T-cell (primary cell): ENCODE results near the gene PREX1. TPM values are rescaled to one million over a fixed set of nuclear protein-coding genes. Genes with fewer than 3 reads are reported as not detected.

ENCODE experiments used
- ATAC-seq, 4 experiments: fragments of 200-7000 bp in 3 of 4; fragments of 150-1000 bp in 1 of 4; cut with Tn5 transposase; replicated peaks in 1 of 4; 1 replicate in 3 of 4; 2 replicates in 1 of 4; pipeline ENCODE4 v1.10.0; 2021; ENCODE audit warnings: moderate library complexity in 3 of 4, mild to moderate bottlenecking in 2 of 4, moderate number of reproducible peaks in 1 of 4
- CTCF ChIA-PET, 2 donors: fragments of 300-600 bp; sonication (Branson Sonifier 250); formaldehyde crosslinking; loops; one replicate each; lab custom pipeline; 2022; ENCODE audit warnings: antibody characterized with exemption in 2 of 2; lab: Charles Lee
- POLR2A ChIA-PET, 2 donors: fragments of 300-600 bp; sonication (Branson Sonifier 250); formaldehyde crosslinking; loops; one replicate each; lab custom pipeline; 2022; ENCODE audit warnings: antibody characterized with exemption in 2 of 2; lab: Charles Lee
- DNase-seq, 35 experiments: peaks; one replicate each; pipeline versions ENCODE4 v3.0.0 to v3.0.0-alpha.2; 2013 to 2023
- H3K27ac ChIP-seq: one replicate; pipeline ENCODE4 v1.5.1; 2013; ENCODE audit warnings: low read length
- H3K27me3 ChIP-seq, 2 experiments: replicated peaks in 1 of 2; 1 replicate in 1 of 2; 2 replicates in 1 of 2; pipeline versions ENCODE4 v1.6.1 to v1.7.0; 2013; ENCODE audit warnings: low read length in 1 of 2, mixed read lengths in 1 of 2; ENCODE audit not compliant: control insufficient read depth in 2 of 2, insufficient read depth in 2 of 2; ENCODE audit errors: extremely low read depth in 1 of 2
- H3K36me3 ChIP-seq, 2 donors: 1 replicate in 1 of 2; 2 replicates in 1 of 2; pipeline versions ENCODE4 v1.6.1 to v1.7.0; 2013; ENCODE audit warnings: low read length in 1 of 2; ENCODE audit not compliant: control insufficient read depth in 2 of 2, insufficient read depth in 1 of 2; ENCODE audit errors: extremely low read depth in 1 of 2
- H3K4me1 ChIP-seq, 2 experiments: 1 replicate in 1 of 2; 2 replicates in 1 of 2; pipeline versions ENCODE4 v1.6.1 to v1.7.0; 2013; ENCODE audit warnings: low read length in 2 of 2, mixed read lengths in 1 of 2; ENCODE audit not compliant: insufficient read depth in 2 of 2, control insufficient read depth in 1 of 2; ENCODE audit errors: extremely low read depth in 1 of 2
- H3K4me3 ChIP-seq, 2 donors: 1 replicate in 1 of 2; 2 replicates in 1 of 2; pipeline versions ENCODE4 v1.5.1 to v1.7.0; 2013; ENCODE audit warnings: mild to moderate bottlenecking in 2 of 2, low read length in 1 of 2, moderate library complexity in 1 of 2; ENCODE audit not compliant: control insufficient read depth in 1 of 2; ENCODE audit errors: extremely low read depth in 1 of 2
- H3K9me3 ChIP-seq: 2 replicates; pipeline ENCODE4 v1.7.0; 2013
- H3K27ac Mint-ChIP-seq, 2 donors: one replicate each; pipeline ENCODE4 v1.8.0; 2020 to 2021; ENCODE audit warnings: mild to moderate bottlenecking in 2 of 2, mixed read lengths in 2 of 2
- H3K27me3 Mint-ChIP-seq, 2 donors: one replicate each; pipeline ENCODE4 v1.8.0; 2021 to 2022; ENCODE audit warnings: mixed read lengths in 2 of 2
- H3K36me3 Mint-ChIP-seq: one replicate; pipeline ENCODE4 v1.8.0; 2021; ENCODE audit warnings: mixed read lengths
- H3K4me1 Mint-ChIP-seq, 3 donors: one replicate each; pipeline ENCODE4 v1.8.0; 2020 to 2022; ENCODE audit warnings: mixed read lengths in 3 of 3, mild to moderate bottlenecking in 1 of 3
- H3K4me3 Mint-ChIP-seq, 3 donors: one replicate each; pipeline ENCODE4 v1.8.0; 2020 to 2022; ENCODE audit warnings: mild to moderate bottlenecking in 3 of 3, mixed read lengths in 3 of 3, moderate library complexity in 3 of 3
- H3K9me3 Mint-ChIP-seq, 3 donors: one replicate each; pipeline ENCODE4 v1.8.0; 2020 to 2022; ENCODE audit warnings: mixed read lengths in 3 of 3
- WGBS: methylation state at CpG from one replicate; pipeline ENCODE4 v1.1.5; 2013; ENCODE audit warnings: missing lambda C conversion rate; ENCODE audit not compliant: insufficient coverage; 5-methylcytosine and 5-hydroxymethylcytosine counted together
- total RNA-seq, 35 experiments: library from RNA in 6 of 35; stranded (reverse) in 6 of 35; fragments of 120-200 nt in 1 of 35; gene quantifications; one replicate each; pipeline versions ENCODE4 v1.2.1 to v1.2.4 and lab custom pipeline; 2013 to 2026

PREX1 gene
- total RNA-seq, 5 donors from 2014 or later (not counting 1 experiment from before 2014, with no cell fraction given) = 99.2 to 181 (median 137) TPM

DNA sequence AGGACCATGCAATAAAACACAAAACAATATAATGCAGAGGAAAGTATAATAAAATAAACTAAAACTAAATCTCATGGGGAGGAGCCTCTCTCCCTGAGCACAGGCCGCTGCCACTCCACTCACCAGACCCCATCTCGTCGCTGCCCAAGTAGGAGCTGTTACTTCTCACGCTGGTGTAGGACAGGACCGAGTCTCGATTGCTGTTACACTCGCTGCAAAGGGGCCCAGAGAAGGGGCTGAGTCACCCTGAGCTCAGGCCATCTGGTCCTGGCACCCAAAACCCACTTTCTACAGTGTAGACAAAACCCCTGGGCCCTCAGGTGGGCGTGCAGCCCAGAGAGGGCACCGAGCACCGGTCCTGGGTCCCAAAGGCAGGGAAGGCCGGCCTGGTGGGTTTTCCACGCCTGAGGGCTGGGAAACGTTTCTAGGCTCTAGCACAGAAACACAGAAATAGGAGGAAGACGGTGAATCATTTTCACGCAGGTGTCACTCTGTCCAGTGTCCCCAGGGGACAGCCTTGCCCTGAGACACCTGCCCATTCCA lies 183.4 kb downstream of the PREX1 start:
- Mint-ChIP-seq H3K27me3 (no peaks in the 10 kb centered on the region), H3K4me1 (no peaks in the 10 kb centered on the region), H3K9me3 (no peaks in the 10 kb centered on the region), H3K36me3 (peaks cover 51% of the 10 kb centered on the region), H3K27ac (no peak overlapping the region), H3K4me3 (no peak overlapping the region)
- 94% methylated on average over 12 of the region's 15 CpGs for WGBS
- Histone ChIP-seq H3K4me3 (no peak overlapping the region), H3K27ac (no peak overlapping the region), H3K4me1 (no peaks in the 10 kb centered on the region), H3K27me3 (no peaks in the 10 kb centered on the region), H3K9me3 (no peaks in the 10 kb centered on the region), H3K36me3 (peaks cover 4 to 88% of the 10 kb centered on the region in 2 donors)
- DNase-seq (no peak), ATAC-seq (no peak)
- ChIA-PET CTCF (no interaction called here), POLR2A (no interaction called here)

DNA sequence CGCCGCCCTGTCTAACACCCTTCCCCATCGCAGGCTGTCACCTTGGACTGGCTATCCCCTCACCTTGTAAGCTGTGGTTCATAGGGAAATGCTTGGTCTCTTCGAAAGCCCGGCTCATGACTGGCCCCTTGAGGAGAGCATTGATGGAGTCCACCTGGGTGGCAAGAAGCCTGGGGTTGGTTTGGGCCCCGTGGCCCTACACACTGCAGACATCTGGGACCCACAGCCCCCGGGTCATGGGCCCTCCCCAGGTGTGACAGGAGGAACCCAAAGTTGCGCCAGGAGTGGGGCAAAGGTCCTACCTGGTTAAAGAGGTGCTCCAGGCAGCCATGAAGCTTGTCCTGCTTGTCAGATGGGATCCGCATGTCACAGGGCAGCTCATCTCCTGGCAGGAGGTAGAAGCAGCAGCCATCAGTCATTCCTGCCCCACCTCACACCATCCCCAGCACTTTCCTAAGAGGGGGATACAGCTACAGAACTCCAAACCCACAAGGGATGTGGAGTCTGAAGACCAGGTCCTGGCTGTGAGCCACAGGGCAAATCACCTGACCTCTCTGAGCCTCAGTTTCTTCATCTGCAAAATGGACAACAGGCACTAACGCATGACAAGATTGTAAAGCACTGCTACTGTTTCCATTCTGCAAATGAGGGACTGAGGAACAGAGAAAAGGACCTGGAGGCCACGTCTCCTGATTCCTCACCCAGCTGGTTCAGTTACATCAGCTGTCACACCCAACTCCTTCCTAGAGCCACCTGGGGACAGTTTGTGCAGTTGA lies 185.5 kb downstream of the PREX1 start:
- Histone ChIP-seq H3K36me3 (peaks cover 4 to 89% of the 10 kb centered on the region in 2 donors), H3K4me1 (no peaks in the 10 kb centered on the region), H3K27me3 (no peaks in the 10 kb centered on the region), H3K9me3 (no peaks in the 10 kb centered on the region), H3K4me3 (no peak overlapping the region), H3K27ac (no peak overlapping the region)
- H3K4me1 Mint-ChIP-seq = no peaks in the 10 kb centered on the region
- 95% methylated on average over 7 of the region's 11 CpGs for WGBS
- POLR2A ChIA-PET = interaction anchor here in 1 of 2 donors (0.6 kb wide), 1 partner anchor 1887 kb away, joined by 3 read pairs; no protein-coding TSS in a partner anchor
- H3K27me3 Mint-ChIP-seq = no peaks in the 10 kb centered on the region
- no peak overlapping the region for H3K27ac Mint-ChIP-seq
- CTCF ChIA-PET = interaction anchor here (0.7 kb wide), 2 partner anchors 13 to 1425 kb away, joined by 3 read pairs; no protein-coding TSS in a partner anchor
- peaks cover 52% of the 10 kb centered on the region for H3K36me3 Mint-ChIP-seq
- no peak for DNase-seq
- no peaks in the 10 kb centered on the region for H3K9me3 Mint-ChIP-seq
- ATAC-seq = no peak
- no peak overlapping the region for H3K4me3 Mint-ChIP-seq

DNA sequence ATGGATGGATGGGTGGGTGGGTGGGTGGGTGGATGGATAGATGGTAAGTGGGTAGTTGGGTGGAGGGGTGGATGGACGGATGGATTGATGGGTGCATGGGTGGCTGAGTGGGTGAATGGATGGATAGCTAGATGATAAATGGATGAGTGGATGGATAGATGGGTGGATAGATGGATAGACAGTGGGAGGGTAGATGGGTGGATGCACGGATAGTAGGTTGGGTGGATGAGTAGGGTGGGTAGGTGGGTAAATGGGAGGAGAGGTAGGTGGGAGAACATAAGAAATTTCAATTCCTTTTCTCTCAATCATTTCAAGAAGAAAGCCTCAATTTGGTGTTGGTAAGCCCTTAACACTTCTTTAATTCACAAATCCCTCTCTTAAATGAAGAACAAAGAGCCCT lies 186.9 kb downstream of the PREX1 start:
- H3K36me3 Mint-ChIP-seq = peaks cover 51% of the 10 kb centered on the region
- H3K27me3 Mint-ChIP-seq = no peaks in the 10 kb centered on the region
- no peaks in the 10 kb centered on the region for H3K9me3 ChIP-seq
- POLR2A ChIA-PET = no interaction called here
- no peak overlapping the region for H3K4me3 Mint-ChIP-seq
- H3K4me1 ChIP-seq = no peaks in the 10 kb centered on the region
- 89% methylated on average over 1 of the region's 2 CpGs for WGBS
- no peak overlapping the region for H3K4me3 ChIP-seq
- H3K9me3 Mint-ChIP-seq = no peaks in the 10 kb centered on the region
- CTCF ChIA-PET = no interaction called here
- no peaks in the 10 kb centered on the region for H3K27me3 ChIP-seq
- H3K36me3 ChIP-seq = peaks cover 4 to 93% of the 10 kb centered on the region in 2 donors
- no peak for ATAC-seq
- H3K4me1 Mint-ChIP-seq = no peaks in the 10 kb centered on the region
- DNase-seq = no peak
- H3K27ac ChIP-seq = no peak overlapping the region
- no peak overlapping the region for H3K27ac Mint-ChIP-seq

DNA sequence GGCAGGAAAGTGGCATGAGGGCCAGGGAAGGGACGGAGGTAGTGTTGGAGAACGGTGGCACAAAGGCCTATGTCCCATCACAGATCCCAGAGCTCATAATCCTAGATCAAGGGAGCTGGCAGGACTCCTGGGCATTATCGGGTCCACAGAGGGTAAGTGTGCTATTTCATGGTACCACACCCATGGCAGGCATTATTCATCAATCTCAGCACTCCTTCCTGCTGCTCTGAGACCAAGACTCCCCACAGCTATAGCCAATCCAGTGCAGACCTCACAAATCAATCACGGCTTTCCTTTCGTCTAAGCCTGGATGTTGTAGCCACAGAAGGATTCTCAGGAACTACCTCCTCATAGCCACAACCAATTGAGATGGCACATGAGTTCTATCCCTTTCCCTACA lies 187.9 kb downstream of the PREX1 start:
- DNase-seq (no peak), ATAC-seq (no peak)
- Mint-ChIP-seq H3K4me1 (no peaks in the 10 kb centered on the region), H3K27me3 (no peaks in the 10 kb centered on the region), H3K9me3 (no peaks in the 10 kb centered on the region), H3K36me3 (peaks cover 53% of the 10 kb centered on the region), H3K4me3 (no peak overlapping the region), H3K27ac (peak overlapping the region in 1 of 2 donors; percentile 55)
- Histone ChIP-seq H3K4me1 (peaks cover 0 to 2% of the 10 kb centered on the region in 2 experiments), H3K4me3 (no peak overlapping the region), H3K27me3 (no peaks in the 10 kb centered on the region), H3K36me3 (peaks cover 4 to 93% of the 10 kb centered on the region in 2 donors), H3K9me3 (no peaks in the 10 kb centered on the region), H3K27ac (no peak overlapping the region)
- no CpG with 5 or more reads among the region's 5 CpGs for WGBS
- ChIA-PET POLR2A (no interaction called here), CTCF (no interaction called here)

DNA sequence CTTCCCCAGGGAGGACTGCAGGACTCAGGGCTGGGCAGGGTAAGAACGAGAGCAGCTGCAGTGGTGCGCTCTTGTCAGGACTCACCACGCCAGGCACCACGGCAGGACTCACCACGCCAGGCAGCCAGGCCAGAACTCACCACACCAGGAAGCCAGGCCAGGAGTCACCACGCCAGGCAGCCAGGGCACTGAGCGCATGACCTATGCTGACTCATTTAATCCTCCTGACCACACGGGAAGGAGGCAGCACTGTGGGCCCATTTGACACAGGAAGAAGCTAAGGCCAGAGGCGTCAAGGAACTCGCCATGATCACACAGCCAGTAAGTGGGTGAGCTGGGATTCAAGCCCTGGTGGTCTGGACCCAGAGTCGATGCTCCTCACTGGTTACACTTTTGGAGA lies 189.3 kb downstream of the PREX1 start:
- Histone ChIP-seq H3K9me3 (no peaks in the 10 kb centered on the region), H3K27me3 (no peaks in the 10 kb centered on the region), H3K4me3 (no peak overlapping the region), H3K4me1 (peaks cover 0 to 2% of the 10 kb centered on the region in 2 experiments), H3K36me3 (peaks cover 4 to 93% of the 10 kb centered on the region in 2 donors), H3K27ac (no peak overlapping the region)
- no peak for DNase-seq
- no peak for ATAC-seq
- Mint-ChIP-seq H3K27ac (no peak overlapping the region), H3K9me3 (no peaks in the 10 kb centered on the region), H3K4me3 (no peak overlapping the region), H3K27me3 (no peaks in the 10 kb centered on the region), H3K4me1 (no peaks in the 10 kb centered on the region), H3K36me3 (peaks cover 50% of the 10 kb centered on the region)
- 61% methylated on average over 11 of the region's 11 CpGs for WGBS
- POLR2A ChIA-PET = no interaction called here
- CTCF ChIA-PET = interaction anchor here in 1 of 2 donors (0.5 kb wide), 1 partner anchor 225 kb away, joined by 16 read pairs; no protein-coding TSS in a partner anchor

DNA sequence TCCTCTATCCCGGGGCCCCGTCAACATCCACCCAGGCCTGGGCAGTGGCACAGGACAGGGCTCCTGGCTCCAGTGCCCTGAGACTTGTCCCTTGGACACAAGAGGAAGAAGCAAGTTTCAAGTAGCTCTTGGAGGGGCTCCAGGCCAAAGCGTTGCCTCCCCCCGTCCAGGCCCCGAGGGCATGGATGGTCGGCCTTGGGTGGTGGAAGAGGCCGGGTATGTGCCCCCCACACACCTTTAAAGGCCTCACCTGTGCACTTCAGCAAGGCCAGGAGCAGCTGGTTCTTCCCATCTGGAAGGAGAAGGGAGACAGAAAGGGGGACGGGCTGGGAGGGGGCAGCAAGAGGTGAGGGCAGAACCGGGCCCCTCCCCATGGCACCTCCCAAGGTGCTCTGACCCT lies 190.3 kb downstream of the PREX1 start:
- 91% methylated on average over 5 of the region's 9 CpGs for WGBS
- H3K4me1 ChIP-seq = peaks cover 0 to 2% of the 10 kb centered on the region in 2 experiments
- H3K27me3 ChIP-seq = no peaks in the 10 kb centered on the region
- ATAC-seq (no peak), DNase-seq (no peak)
- Mint-ChIP-seq H3K27ac (no peak overlapping the region), H3K4me1 (no peaks in the 10 kb centered on the region), H3K27me3 (no peaks in the 10 kb centered on the region), H3K9me3 (no peaks in the 10 kb centered on the region), H3K4me3 (no peak overlapping the region), H3K36me3 (peaks cover 55% of the 10 kb centered on the region)
- H3K4me3 ChIP-seq = no peak overlapping the region
- H3K27ac ChIP-seq = no peak overlapping the region
- H3K9me3 ChIP-seq = no peaks in the 10 kb centered on the region
- H3K36me3 ChIP-seq = peaks cover 4 to 95% of the 10 kb centered on the region in 2 donors
- POLR2A ChIA-PET = no interaction called here
- CTCF ChIA-PET = interaction anchor here in 1 of 2 donors (0.5 kb wide), 1 partner anchor 385 kb away, joined by 6 read pairs; no protein-coding TSS in a partner anchor
